Measurements from ENCODE around the gene SORCS2. TPM values are rescaled to one million over a fixed set of nuclear protein-coding genes. Genes with fewer than 3 reads are reported as not detected.

Gene SORCS2
- total and polyA plus RNA-seq, 12 donors: 0.67 to 15.5 (median 1.3) TPM

DNA sequence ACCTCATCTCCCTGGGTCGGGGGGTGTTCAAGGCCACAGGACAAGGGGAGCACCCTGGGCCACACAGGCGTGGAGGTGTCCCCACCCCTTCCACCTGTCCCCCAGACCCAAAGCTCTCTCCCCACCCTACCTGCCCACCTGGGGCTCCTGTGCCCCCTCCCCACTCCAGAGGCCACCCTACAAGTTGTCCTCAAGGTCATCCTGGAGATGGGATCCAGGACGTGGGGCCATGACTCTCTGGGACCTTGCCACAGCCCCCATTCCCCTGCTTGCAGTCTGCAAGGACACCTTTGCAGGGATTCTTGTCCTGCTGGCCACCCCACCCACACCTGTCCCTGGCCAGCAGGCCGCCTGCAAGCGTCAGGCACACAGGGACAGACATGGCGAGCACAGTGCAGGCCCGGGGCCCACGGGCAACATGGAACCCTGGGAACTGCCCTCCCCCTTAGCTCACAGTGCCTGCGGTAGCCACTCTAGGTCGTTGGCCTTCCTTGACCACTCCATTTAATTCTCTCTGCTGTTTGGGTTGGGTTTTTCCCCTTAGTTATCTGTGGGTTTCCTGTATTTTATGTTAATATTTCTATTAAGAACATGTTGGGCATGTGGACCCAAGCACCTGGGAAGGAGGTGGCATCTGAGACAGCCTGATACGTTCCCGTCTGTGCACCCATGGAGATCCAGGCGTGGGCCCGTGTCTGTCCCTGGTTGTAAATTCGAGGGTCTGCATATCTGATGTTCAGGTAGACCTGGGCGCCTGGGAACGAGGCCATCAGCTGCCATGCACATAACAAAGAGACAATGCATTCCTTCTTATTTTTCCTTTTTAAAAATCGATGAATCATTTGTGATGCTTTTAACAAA, 549.8 kb downstream of the SORCS2 start:
- 87 to 90% (median 90%) methylated on average over 12 to 18 of the region's 18 CpGs for WGBS, 4 donors
- no peak for DNase-seq
- intact Hi-C loops (cut with DNase I): no loop called here

DNA sequence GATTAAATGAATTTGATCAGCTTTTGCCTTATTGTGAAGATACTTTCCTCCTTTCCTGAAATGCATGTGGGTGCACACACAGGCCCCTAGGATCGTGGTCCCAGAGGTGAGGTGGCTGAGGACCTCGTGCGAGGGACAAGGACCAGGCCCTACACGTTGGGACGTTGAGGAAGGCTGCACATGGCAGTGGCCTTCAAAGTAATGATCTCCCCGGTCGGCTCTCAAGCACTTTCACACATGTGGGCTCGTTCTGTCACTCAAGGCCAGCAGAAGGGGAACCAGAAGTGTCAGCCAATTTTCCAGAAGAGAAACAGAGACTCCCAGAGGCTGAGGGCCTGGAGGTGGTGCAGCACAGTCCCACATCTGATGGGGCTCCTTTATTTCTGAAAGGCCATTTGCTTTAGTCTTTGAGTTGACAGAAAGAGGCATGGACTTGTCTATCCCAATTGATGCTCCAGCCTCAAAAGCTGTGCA, 550.5 kb downstream of the SORCS2 start:
- no peak for TF ChIP-seq POLR2A (IDR thresholded peaks at IDR 0.05)
- TF ChIP-seq, protein P1, sequence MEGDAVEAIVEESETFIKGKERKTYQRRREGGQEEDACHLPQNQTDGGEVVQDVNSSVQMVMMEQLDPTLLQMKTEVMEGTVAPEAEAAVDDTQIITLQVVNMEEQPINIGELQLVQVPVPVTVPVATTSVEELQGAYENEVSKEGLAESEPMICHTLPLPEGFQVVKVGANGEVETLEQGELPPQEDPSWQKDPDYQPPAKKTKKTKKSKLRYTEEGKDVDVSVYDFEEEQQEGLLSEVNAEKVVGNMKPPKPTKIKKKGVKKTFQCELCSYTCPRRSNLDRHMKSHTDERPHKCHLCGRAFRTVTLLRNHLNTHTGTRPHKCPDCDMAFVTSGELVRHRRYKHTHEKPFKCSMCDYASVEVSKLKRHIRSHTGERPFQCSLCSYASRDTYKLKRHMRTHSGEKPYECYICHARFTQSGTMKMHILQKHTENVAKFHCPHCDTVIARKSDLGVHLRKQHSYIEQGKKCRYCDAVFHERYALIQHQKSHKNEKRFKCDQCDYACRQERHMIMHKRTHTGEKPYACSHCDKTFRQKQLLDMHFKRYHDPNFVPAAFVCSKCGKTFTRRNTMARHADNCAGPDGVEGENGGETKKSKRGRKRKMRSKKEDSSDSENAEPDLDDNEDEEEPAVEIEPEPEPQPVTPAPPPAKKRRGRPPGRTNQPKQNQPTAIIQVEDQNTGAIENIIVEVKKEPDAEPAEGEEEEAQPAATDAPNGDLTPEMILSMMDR (IDR thresholded peaks at IDR 0.05): no peak
- Histone ChIP-seq H3K36me3 (replicated peaks in 1 of 2) (no peaks in the 10 kb centered on the region), H3K9me3 (replicated peaks in 1 of 3) (no peaks in the 10 kb centered on the region), H3K4me1 (replicated peaks in 1 of 2) (no peaks in the 10 kb centered on the region), H3K27ac (no peak overlapping the region), H3K27me3 (no peaks in the 10 kb centered on the region), H3K4me3 (no peak overlapping the region)
- DNase-seq: no peak
- intact Hi-C loops (cut with DNase I): no loop called here
- 68 to 91% (median 75%) methylated on average over 8 of the region's 8 CpGs for WGBS, 4 donors

More for the DNA sequence above, 549.8 kb downstream of the SORCS2 start:
- Histone ChIP-seq H3K36me3 (replicated peaks in 1 of 2) (no peaks in the 10 kb centered on the region), H3K4me3 (no peak overlapping the region), H3K27ac (no peak overlapping the region), H3K27me3 (no peaks in the 10 kb centered on the region), H3K4me1 (replicated peaks in 1 of 2) (no peaks in the 10 kb centered on the region), H3K9me3 (replicated peaks in 1 of 3) (no peaks in the 10 kb centered on the region)
- TF ChIP-seq, protein P1 (IDR thresholded peaks at IDR 0.05): no peak
- TF ChIP-seq POLR2A (IDR thresholded peaks at IDR 0.05): no peak

DNA sequence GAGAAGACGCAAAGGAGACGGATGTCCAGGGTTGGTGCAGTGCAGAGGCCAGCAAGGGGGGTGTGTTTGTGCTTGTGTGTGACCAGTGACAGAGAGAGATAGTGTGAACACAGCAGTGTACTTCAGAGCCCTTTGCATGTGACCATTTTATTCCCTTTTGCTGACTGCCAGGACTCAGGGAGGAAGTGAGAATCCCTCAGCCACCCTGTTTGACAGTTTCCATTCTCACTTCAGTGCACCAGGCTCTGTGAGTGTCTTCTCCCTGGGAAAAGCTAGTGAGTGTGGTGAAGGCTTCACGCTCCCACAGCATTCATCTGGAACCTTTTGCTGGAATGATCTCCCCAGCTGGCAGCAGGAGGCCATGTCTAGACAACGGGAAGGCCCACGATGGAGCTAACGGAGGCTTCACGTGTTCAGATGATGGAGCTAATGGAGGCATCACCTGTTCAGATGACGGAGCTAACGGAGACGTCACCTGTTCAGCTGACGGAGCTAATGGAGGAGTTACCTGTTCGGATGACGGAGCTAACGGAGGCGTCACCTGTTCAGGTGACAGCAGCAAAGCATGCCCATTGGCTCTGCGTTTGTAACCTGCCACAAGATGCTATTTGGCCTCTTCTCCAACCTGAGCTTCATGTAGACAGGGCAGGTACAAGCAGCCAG, 551.9 kb downstream of the SORCS2 start:
- H3K4me3 ChIP-seq: no peak overlapping the region
- no peaks in the 10 kb centered on the region for H3K4me1 ChIP-seq (replicated peaks in 1 of 2)
- H3K27me3 ChIP-seq: no peaks in the 10 kb centered on the region
- TF ChIP-seq POLR2A (IDR thresholded peaks at IDR 0.05): no peak
- TF ChIP-seq, protein P1 (IDR thresholded peaks at IDR 0.05): no peak
- H3K36me3 ChIP-seq (replicated peaks in 1 of 2): no peaks in the 10 kb centered on the region
- intact Hi-C loops (cut with DNase I): no loop called here
- peak overlapping the region in 2 of 5 donors; percentile 60 to 73 for H3K27ac ChIP-seq
- no peaks in the 10 kb centered on the region for H3K9me3 ChIP-seq (replicated peaks in 1 of 3)
- DNase-seq: peak in 3 of 7 donors; percentile 28 to 44 (median 40)
- 79 to 86% (median 83%) methylated on average over 16 of the region's 16 CpGs for WGBS, 4 donors

DNA sequence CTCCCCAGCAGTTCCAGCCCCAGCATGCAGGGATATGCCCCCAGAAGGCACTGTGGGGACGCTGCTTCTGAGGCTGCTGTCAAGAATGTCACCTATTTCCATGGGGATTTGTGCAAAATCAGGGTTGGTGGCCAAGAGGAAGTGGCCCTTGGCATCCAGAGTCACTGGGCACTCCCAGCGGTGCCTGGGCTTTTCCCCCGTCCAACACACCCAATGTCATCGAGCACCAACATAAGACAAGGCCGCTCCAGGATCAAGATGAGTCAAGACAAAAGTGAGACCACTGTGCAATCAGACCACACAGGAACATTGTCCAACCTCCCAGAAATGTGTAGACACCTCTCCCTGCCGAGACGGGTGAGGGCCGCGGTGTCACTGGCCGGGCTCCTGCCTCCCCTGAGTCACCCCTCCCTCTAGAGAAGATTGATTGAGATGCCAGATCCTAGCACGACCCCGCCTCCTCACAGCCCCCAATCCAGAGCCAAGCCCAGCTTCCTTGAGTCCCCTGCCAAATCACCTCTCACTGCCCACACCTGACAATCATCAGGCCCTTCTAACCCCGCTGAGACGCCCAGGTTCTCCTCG, 553.1 kb downstream of the SORCS2 start:
- Histone ChIP-seq H3K4me1 (replicated peaks in 1 of 2) (no peaks in the 10 kb centered on the region), H3K27me3 (no peaks in the 10 kb centered on the region), H3K27ac (no peak overlapping the region), H3K36me3 (replicated peaks in 1 of 2) (no peaks in the 10 kb centered on the region), H3K9me3 (replicated peaks in 1 of 3) (no peaks in the 10 kb centered on the region), H3K4me3 (no peak overlapping the region)
- no peak for DNase-seq
- intact Hi-C loops (cut with DNase I): no loop called here
- WGBS, 4 donors: 77 to 93% (median 87%) methylated on average over 10 to 15 of the region's 15 CpGs
- TF ChIP-seq, protein P1 (IDR thresholded peaks at IDR 0.05): no peak
- no peak for TF ChIP-seq POLR2A (IDR thresholded peaks at IDR 0.05)
